Keratinocyte (primary cell): ENCODE data around the gene TMEM259. TPM values are rescaled to one million over a fixed set of nuclear protein-coding genes. Genes with fewer than 3 reads are reported as not detected.

Experiments used
- DNase-seq: peaks from one replicate; pipeline ENCODE4 v3.0.0-alpha.2; 2011; ENCODE audit warnings: low read depth, missing footprints, low spot score
- FAIRE-seq: peaks from 2 replicates; lab custom pipeline; 2011; peaks lifted over from hg19 to GRCh38; lab: Jason Lieb, UNC
- H2AFZ ChIP-seq: 2 replicates; pipeline ENCODE4 v1.6.0; 2012; ENCODE audit warnings: low read length, control low read depth, inconsistent platforms; ENCODE audit not compliant: control insufficient read depth
- H3K27ac ChIP-seq: 2 replicates; pipeline ENCODE4 v1.5.1; 2011; ENCODE audit warnings: low read length; ENCODE audit not compliant: control insufficient read depth, insufficient read depth
- H3K27me3 ChIP-seq: 3 replicates; pipeline ENCODE4 v1.6.0; 2011; ENCODE audit warnings: low read length; ENCODE audit not compliant: control insufficient read depth, insufficient read depth; ENCODE audit errors: extremely low read depth
- H3K36me3 ChIP-seq, 2 experiments: 2 replicates in 1 of 2; 3 replicates in 1 of 2; pipeline ENCODE4 v1.5.1; 2011; ENCODE audit warnings: low read length in 2 of 2, mild to moderate bottlenecking in 1 of 2; ENCODE audit not compliant: control insufficient read depth in 2 of 2, insufficient read depth in 2 of 2; ENCODE audit errors: extremely low read depth in 1 of 2
- H3K4me1 ChIP-seq: 3 replicates; pipeline ENCODE4 v1.5.1; 2011; ENCODE audit warnings: low read length; ENCODE audit not compliant: control insufficient read depth, insufficient read depth; ENCODE audit errors: extremely low read depth
- H3K4me2 ChIP-seq: 3 replicates; pipeline ENCODE4 v1.6.0; 2011; ENCODE audit warnings: low read depth, low read length; ENCODE audit not compliant: control insufficient read depth, insufficient read depth; ENCODE audit errors: extremely low read depth
- H3K4me3 ChIP-seq, 3 experiments: fragments of 200-600 bp in 1 of 3; sonication (generic) in 1 of 3; 2 replicates in 2 of 3; 3 replicates in 1 of 3; pipeline ENCODE4 v1.5.1; 2011 to 2016; ENCODE audit warnings: low read length in 3 of 3, mild to moderate bottlenecking in 3 of 3, control low read depth in 2 of 3, inconsistent platforms in 1 of 3, low read depth in 1 of 3, mixed read lengths in 1 of 3, mixed run types in 1 of 3, moderate library complexity in 1 of 3; ENCODE audit not compliant: control insufficient read depth in 2 of 3, insufficient read depth in 2 of 3; ENCODE audit errors: extremely low read depth in 1 of 3
- H3K79me2 ChIP-seq: 2 replicates; pipeline ENCODE4 v1.6.0; 2012; ENCODE audit warnings: low read length; ENCODE audit not compliant: control insufficient read depth, insufficient read depth
- H3K9ac ChIP-seq: 3 replicates; pipeline ENCODE4 v1.6.0; 2011; ENCODE audit warnings: low read length; ENCODE audit not compliant: control insufficient read depth, insufficient read depth; ENCODE audit errors: extremely low read depth
- H3K9me1 ChIP-seq: 3 replicates; pipeline ENCODE4 v1.6.0; 2011; ENCODE audit warnings: low read length; ENCODE audit not compliant: control insufficient read depth, insufficient read depth; ENCODE audit errors: extremely low read depth
- H3K9me3 ChIP-seq: 2 replicates; pipeline ENCODE4 v1.5.1; 2012; ENCODE audit warnings: low read depth, low read length; ENCODE audit not compliant: control insufficient read depth
- H4K20me1 ChIP-seq: 3 replicates; pipeline ENCODE4 v1.6.0; 2011; ENCODE audit warnings: low read length; ENCODE audit not compliant: control insufficient read depth, insufficient read depth; ENCODE audit errors: extremely low read depth
- CTCF ChIP-seq, 3 experiments: IDR thresholded peaks in 1 of 3; conservative IDR thresholded peaks in 1 of 3; optimal IDR thresholded peaks in 1 of 3; 2 replicates in 2 of 3; 3 replicates in 1 of 3; pipeline versions ENCODE3 to v1.5.1; 2011; ENCODE audit warnings: low read length in 3 of 3, mild to moderate bottlenecking in 3 of 3, moderate library complexity in 2 of 3, control low read depth in 1 of 3, inconsistent platforms in 1 of 3; ENCODE audit not compliant: insufficient read depth in 2 of 3; ENCODE audit errors: extremely low read depth in 1 of 3
- EZH2 ChIP-seq: IDR thresholded peaks from one replicate; pipeline ENCODE4 v1.6.1; 2012; ENCODE audit warnings: inconsistent platforms, mild to moderate bottlenecking, low read length, moderate library complexity
- dilution Hi-C: fragments of 300-500 bp; cut with MboI; formaldehyde crosslinking; loops from one replicate; pipeline ENCODE4 v1.7.0; 2020; ENCODE audit warnings: low sequenced_read_pairs; ENCODE audit not compliant: extremely low pct_ligation_motif_present
- polyA plus RNA-seq, 5 experiments: library from polyadenylated mRNA; depleted of rRNA in 3 of 5; stranded (reverse) in 3 of 5; stranded (forward) in 1 of 5; unstranded in 1 of 5; fragments of >200 nt; gene quantifications; 1 replicate in 1 of 5; 2 replicates in 3 of 5; 3 replicates in 1 of 5; pipeline versions ENCODE4 v1.2.1 to v1.2.3, GENCODE V29; 2011 to 2012; ENCODE audit warnings: missing spikeins in 2 of 5, low read depth in 1 of 5, low replicate concordance in 1 of 5

The TMEM259 gene
- polyA plus RNA-seq, 1 donor (not counting 4 experiments of a cell fraction or from before 2014, with no cell fraction given): 61.5 TPM

- no peak for DNase-seq
- Histone ChIP-seq H3K79me2 (peaks cover 75% of the 10 kb centered on the region), H3K4me1 (peaks cover 38% of the 10 kb centered on the region), H3K36me3 (peaks cover 0 to 7% of the 10 kb centered on the region in 2 experiments), H4K20me1 (peaks cover 31% of the 10 kb centered on the region), H3K9me3 (no peaks in the 10 kb centered on the region), H3K4me3 (no peak overlapping the region), H2AFZ (no peak overlapping the region), H3K9ac (no peak overlapping the region), H3K9me1 (peaks cover 4% of the 10 kb centered on the region), H3K27me3 (no peaks in the 10 kb centered on the region), H3K4me2 (peak overlapping the region; percentile 81), H3K27ac (no peak overlapping the region)
- TF ChIP-seq EZH2 (no peak), CTCF (optimal IDR thresholded peaks at IDR 0.05 in 1 of 3, IDR thresholded peaks at IDR 0.05 in 1 of 3, conservative IDR thresholded peaks at IDR 0.05 in 1 of 3; ENCODE audit: extremely low read depth in 1 of 3, insufficient read depth in 2 of 3, low read length in 3 of 3) (no peak)
- no peak for FAIRE-seq
- dilution Hi-C loops: no loop called here
Observed at GRCh38 chr19:1018393-1018792, 2.5 kb downstream of the TMEM259 start.

- Histone ChIP-seq H3K4me1 (peaks cover 38% of the 10 kb centered on the region), H3K4me3 (no peak overlapping the region), H3K27ac (no peak overlapping the region), H2AFZ (no peak overlapping the region), H3K9ac (no peak overlapping the region), H3K9me3 (no peaks in the 10 kb centered on the region), H3K4me2 (peak overlapping the region; percentile 81), H3K36me3 (peaks cover 3 to 11% of the 10 kb centered on the region in 2 experiments), H4K20me1 (peaks cover 31% of the 10 kb centered on the region), H3K79me2 (peaks cover 80% of the 10 kb centered on the region), H3K9me1 (peaks cover 4% of the 10 kb centered on the region), H3K27me3 (no peaks in the 10 kb centered on the region)
- dilution Hi-C loops: no loop called here
- FAIRE-seq: no peak
- no peak for DNase-seq
- TF ChIP-seq EZH2 (no peak), CTCF (optimal IDR thresholded peaks at IDR 0.05 in 1 of 3, IDR thresholded peaks at IDR 0.05 in 1 of 3, conservative IDR thresholded peaks at IDR 0.05 in 1 of 3; ENCODE audit: extremely low read depth in 1 of 3, insufficient read depth in 2 of 3, low read length in 3 of 3) (no peak)
Observed at GRCh38 chr19:1017906-1018305, 3.0 kb downstream of the TMEM259 start.
